Activated CD8-positive, alpha-beta memory T cell treated with anti-CD3 and anti-CD28 coated beads for 36 hours (primary cell): ENCODE measurements around the gene PRPS1L1. TPM values are rescaled to one million over a fixed set of nuclear protein-coding genes. Genes with fewer than 3 reads are reported as not detected.

Experiments
- CTCF ChIA-PET: fragments of 350-600 bp; sonication (Branson Sonifier 250); formaldehyde crosslinking; loops from one replicate; lab custom pipeline; 2021; ENCODE audit warnings: antibody characterized with exemption; lab: Charles Lee
- POLR2A ChIA-PET: fragments of 350-600 bp; sonication (Branson Sonifier 250); formaldehyde crosslinking; loops from one replicate; lab custom pipeline; 2021; ENCODE audit warnings: antibody characterized with exemption; lab: Charles Lee
- total RNA-seq, 2 experiments: library from RNA; stranded (reverse); gene quantifications; one replicate each; pipeline ENCODE4 v1.2.3, GENCODE V29; 2021

PRPS1L1 gene
- total RNA-seq, 2 experiments from 2014 or later = not detected

DNA sequence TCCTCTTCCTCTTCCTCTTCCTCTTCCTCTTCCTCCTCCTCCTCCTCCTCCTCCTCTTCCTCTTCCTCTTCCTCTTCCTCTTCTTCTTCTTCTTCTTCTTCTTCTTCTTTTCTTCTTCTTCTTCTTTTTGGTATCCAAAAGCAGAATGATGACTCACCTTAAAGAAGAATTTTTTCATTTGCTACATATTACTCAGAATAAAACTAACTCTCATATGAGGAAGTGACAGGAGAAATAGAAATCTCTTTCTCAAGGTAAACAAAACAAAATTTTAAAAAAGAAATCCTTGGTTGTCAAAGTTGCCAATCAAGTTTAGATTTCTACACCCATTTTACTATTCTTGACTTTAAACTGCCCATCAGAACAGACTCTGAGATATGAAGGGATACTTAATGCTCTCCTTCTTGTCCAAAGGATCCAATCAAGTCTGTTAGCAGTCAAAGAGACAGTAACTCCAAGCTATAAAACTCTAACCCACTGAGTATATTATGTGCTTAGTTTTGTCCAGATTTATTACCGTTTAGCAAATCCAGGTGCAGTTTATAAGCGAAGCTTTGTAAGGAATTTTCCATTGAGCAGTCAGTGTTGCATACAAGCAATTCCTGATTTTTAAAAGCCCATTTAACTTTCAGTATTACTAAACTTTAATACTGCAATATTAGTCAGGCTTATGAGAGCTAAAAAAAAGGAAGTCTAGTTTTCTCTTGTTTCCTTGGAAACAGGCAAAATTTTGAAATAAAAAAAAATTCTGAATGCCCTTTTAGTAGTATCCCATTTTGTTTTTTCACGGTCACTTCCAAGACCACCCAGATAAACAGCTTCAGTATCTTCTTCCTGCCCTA is 44.2 kb downstream of the PRPS1L1 start:
- POLR2A ChIA-PET = no interaction called here
- CTCF ChIA-PET = interaction anchor here (0.6 kb wide), 1 partner anchor 9 kb away, joined by 3 read pairs; no protein-coding TSS in a partner anchor

DNA sequence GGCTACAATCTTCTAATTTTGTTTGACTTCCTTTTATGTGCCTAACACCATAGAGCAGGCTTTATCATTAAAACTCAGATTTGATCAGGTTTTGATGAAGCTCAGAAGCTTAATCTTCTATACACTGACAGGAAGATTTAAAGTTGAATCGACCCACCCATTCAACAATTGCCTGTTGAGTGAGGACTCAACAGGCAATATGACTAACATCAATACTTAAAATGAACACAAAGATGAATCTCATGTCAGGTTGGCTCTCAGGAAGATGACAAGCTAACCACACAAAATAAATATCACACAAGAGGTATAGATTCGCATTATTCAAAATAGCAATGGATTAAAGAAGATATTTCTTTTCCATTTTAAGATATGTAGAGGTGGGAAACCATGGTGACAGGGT is 50.7 kb downstream of the PRPS1L1 start:
- ChIA-PET POLR2A (no interaction called here), CTCF (no interaction called here)

Other genes with a start within 250 kb of the PRPS1L1 start
- 10 to 100 TPM; 24.1 to 25.5 TPM for gene SNX13, start 87.4 kb downstream of the PRPS1L1 start, total RNA-seq